DMS53 treated with DMSO at 0.1 percent for 48 hours (cell line): ENCODE results near the gene ADARB2.

Experiments
- DNase-seq: peaks from one replicate; lab custom pipeline; 2025; ENCODE audit not compliant: unreplicated experiment; lab: John Stamatoyannopoulos, UW

The ADARB2 gene

DNA sequence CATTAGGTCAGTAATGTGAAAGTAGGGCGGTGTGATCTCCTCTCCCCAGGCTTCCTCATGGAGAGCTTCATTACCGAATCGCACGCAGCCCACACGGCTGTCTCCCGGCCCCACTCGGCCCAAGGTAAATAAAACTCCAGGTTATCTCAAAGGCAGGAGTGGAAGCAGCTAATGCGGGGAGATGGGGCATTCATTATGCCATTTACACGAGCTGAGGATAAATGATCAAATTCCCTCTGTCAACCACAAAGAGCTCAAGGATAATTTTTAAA is 93.5 kb downstream of the ADARB2 start:
- no peak for DNase-seq

DNA sequence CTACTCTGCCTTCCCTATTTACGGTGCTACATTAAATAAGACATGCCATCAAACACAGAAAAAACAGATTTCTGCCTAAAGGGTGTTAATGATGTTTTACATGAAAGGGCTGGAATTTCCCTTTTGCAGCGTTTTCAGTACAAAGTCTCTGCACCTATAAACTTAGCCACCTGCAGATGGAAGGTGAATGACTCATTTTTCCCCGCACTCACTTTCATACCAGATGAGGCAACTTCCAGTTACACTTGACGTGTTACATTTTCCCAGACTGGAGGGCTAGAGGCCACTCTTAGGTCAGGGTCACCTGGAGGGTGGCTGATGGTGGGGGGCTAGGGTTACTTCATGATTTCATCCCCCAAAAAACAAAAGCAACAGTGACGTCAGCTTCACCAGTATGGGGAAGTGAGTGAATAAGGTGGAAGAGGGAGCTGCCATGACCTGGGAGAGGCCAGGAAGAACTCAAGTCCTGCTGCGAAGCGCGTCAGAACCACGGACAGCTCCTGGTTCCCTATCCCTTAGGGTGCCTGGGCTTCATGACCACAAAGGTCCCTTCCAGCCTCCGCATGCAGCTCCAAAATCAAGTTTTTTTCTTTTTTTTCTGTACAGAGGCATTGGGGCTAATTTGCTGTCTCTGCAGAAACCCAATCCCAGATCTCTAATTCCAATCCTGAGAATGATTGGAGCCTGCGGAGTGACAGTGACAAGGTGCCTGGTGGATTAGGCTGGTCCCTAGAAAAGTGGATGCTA is 94.0 kb downstream of the ADARB2 start:
- DNase-seq: no peak

- DNase-seq: no peak
Measured at GRCh38 chr10:1642600-1643160, 94.6 kb downstream of the ADARB2 start.

DNA sequence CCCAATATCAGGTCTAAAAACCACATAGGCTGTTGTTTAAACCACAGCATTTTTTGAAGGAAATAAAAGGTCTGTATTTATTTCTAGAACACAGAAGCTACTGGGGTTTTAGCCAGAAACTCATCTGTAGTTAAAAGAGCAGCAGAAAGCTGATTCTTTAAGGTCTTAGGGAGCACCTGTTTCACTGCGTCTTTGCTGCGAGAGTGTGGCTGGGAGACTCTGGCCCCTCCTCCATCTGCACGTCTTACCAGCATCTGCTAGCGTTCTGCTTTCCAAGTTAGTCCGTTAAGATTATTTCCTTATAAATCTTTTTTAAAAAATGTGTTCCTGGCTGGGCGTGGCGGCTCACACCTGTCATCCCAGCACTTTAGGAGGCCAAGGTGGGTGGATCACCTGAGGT is 95.9 kb downstream of the ADARB2 start:
- DNase-seq: no peak

DNA sequence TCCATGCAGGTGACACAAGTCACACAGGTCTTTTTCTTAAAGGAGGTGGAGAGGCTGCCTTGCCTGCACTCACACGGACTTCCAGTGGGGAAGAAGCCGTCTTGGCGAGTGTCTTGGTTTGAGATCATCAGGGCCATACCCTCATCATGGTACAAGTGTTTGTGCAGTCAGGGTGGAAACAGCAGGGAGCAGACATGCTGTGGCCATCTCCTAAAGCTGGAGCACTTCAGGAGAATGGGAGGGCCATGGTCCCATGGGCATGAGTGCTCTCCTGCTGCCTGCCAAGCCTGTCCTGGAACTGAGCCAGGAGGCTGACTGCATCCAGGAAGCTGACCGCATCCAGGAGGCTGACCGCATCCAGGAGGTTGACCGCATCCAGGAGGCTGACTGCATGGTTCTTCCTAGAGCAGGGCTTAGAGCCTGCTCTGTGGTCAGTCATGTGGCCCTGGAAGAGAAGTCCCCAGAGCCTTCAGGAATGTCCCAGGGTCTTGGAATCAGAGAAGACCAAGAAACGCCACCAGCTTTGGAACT is 98.4 kb downstream of the ADARB2 start:
- peak; percentile 20 for DNase-seq

GRCh38 chr10:1635340-1635739 is 102.0 kb downstream of the ADARB2 start:
- DNase-seq: no peak

GRCh38 chr10:1634239-1634638 is 103.1 kb downstream of the ADARB2 start:
- DNase-seq: no peak

- DNase-seq: no peak
Measured at GRCh38 chr10:1633783-1634182, 103.5 kb downstream of the ADARB2 start.

GRCh38 chr10:1632596-1632995 is 104.7 kb downstream of the ADARB2 start:
- DNase-seq: no peak

DNA sequence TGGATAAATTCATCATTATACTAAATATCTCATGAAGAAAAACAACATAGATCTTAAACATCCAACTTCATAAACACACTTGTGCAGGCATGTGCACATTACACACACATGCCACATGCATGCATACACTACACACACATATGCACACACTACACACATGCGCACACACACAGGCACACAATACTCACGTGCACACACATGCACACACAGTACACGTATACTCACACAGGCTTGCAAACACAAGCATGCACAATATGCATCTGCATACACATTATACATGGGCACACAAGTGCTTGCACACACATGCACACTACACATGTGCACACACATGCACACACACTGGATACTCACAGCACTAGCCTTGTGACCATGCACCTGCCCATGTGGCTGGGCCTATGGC is 105.2 kb downstream of the ADARB2 start:
- no peak for DNase-seq

DNA sequence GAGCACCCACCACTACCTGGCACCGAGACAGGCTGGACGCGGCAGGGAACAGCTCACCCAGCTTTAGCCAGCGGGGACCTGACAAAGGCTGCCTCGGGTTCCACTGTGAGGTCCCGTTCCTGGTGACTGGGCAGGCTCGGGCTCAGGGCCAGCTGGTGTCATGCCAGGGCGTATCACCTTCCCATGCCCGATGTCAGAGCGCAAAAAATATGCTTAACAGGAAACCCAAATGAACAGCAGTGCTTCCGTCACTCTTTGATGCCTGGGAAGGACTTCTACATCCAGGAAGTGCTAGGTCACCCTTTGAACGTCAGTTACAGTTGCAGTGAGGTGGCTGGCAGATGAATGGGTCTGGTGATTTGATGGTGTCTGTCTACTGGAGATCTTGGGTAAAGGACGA is 106.0 kb downstream of the ADARB2 start:
- no peak for DNase-seq

DNA sequence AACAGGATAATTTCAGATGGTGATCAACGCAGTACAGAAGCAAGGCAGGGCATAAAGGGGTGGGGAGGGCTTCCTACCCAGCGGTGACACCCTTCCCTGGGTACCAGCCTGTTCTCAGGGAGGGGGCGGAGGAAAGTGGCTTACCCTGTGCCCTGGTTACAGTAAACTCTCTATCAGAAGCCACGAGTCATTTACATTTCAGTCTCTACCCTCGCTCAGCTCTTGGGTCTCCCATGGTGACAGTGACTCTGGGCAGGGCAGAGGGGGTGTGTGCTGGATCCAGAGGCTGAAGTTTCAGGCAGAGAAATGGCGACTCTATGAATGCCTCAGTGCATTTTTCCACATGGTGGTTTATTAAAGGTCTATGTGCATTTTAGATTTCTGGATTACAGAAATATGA is 107.0 kb downstream of the ADARB2 start:
- no peak for DNase-seq

DNA sequence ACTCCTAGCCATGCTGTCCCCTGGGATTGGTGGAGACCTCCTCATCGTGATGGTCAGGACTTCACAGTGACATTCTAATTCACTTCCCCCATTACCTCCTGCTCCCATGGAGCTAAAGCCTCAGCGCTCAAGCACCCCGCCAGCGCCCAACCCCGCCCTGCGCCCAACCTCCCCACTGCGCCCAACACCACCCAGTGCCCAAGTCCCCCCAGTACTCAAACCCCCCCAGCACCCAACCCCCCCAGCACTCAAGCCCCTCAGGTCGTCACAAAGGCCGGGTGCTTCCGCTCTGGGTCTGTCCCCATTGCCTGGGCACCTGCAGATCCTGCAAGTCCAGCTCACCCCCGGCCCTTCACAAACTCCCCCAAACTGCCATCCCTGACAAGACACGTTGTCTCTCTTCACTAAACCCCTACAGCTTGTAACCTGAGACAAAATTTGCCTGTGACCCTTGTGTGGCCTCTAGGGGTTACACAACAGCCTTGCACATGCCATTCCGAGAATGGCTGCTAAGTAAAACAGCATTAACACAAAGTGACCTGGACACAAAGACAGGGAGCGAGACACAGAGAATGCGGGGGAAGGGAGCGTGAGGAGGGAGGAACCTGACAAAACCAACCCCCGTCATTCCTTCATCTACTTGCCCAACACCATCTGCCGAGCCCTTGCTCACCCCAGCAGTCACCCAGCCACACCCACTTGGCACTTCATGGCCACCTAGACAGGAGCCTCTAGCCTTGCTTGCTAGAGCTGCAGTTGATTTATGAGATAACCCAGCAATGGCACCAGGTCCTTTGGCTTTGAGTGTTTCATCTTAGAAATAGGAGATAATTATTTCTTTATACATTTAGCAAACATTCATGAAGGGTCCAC is 107.8 kb downstream of the ADARB2 start:
- no peak for DNase-seq

GRCh38 chr10:1628757-1629156 is 108.6 kb downstream of the ADARB2 start:
- DNase-seq: no peak

DNA sequence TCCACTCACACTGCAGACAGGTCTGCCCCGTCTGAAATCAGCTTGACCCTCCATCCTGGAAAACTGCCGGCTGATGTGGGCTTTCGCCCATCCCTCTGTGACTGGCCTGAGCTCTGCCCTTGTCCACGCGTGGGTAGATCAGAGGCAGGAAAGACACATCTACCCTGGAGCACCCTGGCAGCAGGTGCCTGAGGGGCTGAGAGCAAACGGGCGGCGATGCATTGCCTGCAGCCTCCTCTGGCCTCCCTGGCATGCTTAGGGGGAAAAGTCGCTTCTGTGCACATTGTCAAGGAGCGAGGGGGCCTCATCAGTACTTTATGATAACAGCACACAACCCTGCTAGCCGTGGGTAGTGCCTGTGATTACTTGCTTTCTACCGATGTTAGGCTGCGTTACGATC is 109.4 kb downstream of the ADARB2 start:
- DNase-seq: no peak

- no peak for DNase-seq
Measured at GRCh38 chr10:1626835-1627234, 110.5 kb downstream of the ADARB2 start.

GRCh38 chr10:1626410-1626809 is 110.9 kb downstream of the ADARB2 start:
- no peak for DNase-seq

DNA sequence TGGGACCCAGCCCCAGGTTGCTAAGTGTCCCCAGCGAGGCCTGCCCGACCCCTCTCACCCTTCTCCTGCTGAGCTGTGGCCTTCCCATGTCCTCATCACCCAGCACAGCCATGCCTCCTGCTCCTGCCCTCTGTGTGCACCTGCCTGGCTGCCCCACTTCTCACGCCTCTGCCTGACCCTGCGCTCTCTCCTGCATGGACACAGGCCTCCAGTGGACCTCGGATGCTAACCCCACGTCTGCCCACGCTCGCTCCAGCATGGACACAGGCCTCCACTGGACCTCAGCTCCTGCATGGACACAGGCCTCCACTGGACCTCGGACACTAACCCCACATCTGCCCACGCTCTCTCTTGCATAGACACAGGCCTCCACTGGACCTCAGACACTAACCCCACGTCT is 111.6 kb downstream of the ADARB2 start:
- no peak for DNase-seq

- no peak for DNase-seq
Measured at GRCh38 chr10:1625079-1625478, 112.2 kb downstream of the ADARB2 start.

DNA sequence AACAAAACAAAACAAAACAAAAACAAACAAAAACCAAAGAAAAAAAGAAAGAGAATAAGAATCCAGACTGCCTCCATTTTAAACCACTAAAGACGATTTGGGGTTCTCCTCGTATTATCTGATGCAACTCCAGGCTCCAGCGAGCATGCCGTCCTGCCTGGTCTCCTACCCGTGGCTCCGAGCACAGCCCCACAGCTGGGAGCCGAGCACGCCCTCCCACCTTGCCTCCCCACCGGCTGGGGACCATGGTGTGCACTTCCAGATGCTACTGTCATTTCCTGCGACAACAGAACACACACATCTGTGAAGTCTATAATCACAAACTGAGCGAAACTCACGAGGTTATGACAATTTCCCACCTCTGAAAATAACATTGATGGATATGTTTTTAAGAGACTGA is 113.1 kb downstream of the ADARB2 start:
- no peak for DNase-seq

- DNase-seq: peak; percentile 32
Measured at GRCh38 chr10:1620803-1621202, 116.5 kb downstream of the ADARB2 start.
